Sigmoid colon (tissue), 7 donors: ENCODE data around the gene GKN1. TPM values are rescaled to one million over a fixed set of nuclear protein-coding genes. Genes with fewer than 3 reads are reported as not detected.

Experiments used
- DNase-seq: peaks from one replicate; pipeline ENCODE4 v3.0.0-alpha.2; 2019
- H3K27ac ChIP-seq, 4 donors: fragments of 200-600 bp; sonication (generic); one replicate each; pipeline ENCODE4 v1.5.1; 2016 to 2019; ENCODE audit warnings: mild to moderate bottlenecking in 1 of 4
- H3K27me3 ChIP-seq, 3 donors: fragments of 200-600 bp; sonication (generic); one replicate each; pipeline ENCODE4 v1.5.1; 2019; ENCODE audit warnings: mild to moderate bottlenecking in 1 of 3
- H3K36me3 ChIP-seq, 4 donors: fragments of 200-600 bp; sonication (generic); one replicate each; pipeline ENCODE4 v1.5.1; 2016 to 2019
- H3K4me1 ChIP-seq, 4 donors: fragments of 200-600 bp; sonication (generic); one replicate each; pipeline ENCODE4 v1.5.1; 2017 to 2019
- H3K4me3 ChIP-seq, 4 donors: fragments of 200-600 bp; sonication (generic); one replicate each; pipeline ENCODE4 v1.5.1; 2017 to 2019; ENCODE audit warnings: mild to moderate bottlenecking in 2 of 4, moderate library complexity in 1 of 4
- H3K9me3 ChIP-seq, 4 donors: fragments of 200-600 bp in 3 of 4; sonication (generic) in 3 of 4; one replicate each; pipeline versions ENCODE4 v1.5.1 to v1.6.1; 2013 to 2019
- EP300 ChIP-seq, 4 donors: sonication (generic); formaldehyde crosslinking; IDR thresholded peaks; one replicate each; pipeline ENCODE4 v1.6.1; 2017; ENCODE audit warnings: antibody characterized with exemption in 4 of 4
- POLR2A ChIP-seq, 2 donors: fragments of 450-650 bp; IDR thresholded peaks; one replicate each; pipeline ENCODE4 v1.6.1; 2016; ENCODE audit warnings: antibody characterized with exemption in 2 of 2, mild to moderate bottlenecking in 2 of 2, moderate library complexity in 2 of 2
- POLR2AphosphoS5 ChIP-seq, 4 donors: sonication (generic); formaldehyde crosslinking; IDR thresholded peaks; one replicate each; pipeline ENCODE4 v1.6.1; 2017; ENCODE audit warnings: antibody characterized with exemption in 4 of 4
- WGBS, 2 donors: extraction: QIAGEN DNeasy Blood & Tissue Kit; methylation state at CpG; one replicate each; pipeline ENCODE4 v1.1.7; 2013; 5-methylcytosine and 5-hydroxymethylcytosine counted together
- intact Hi-C: fragments of 100-400 bp; cut with DNase I; formaldehyde crosslinking; loops from one replicate; pipeline ENCODE4 v1.15.1; 2023
- polyA plus RNA-seq, 3 donors: library from polyadenylated mRNA; stranded (reverse); fragments of 200-250 nt; gene quantifications; one replicate each; pipeline ENCODE4 v1.2.3, GENCODE V29; 2013
- total RNA-seq, 4 donors: library from RNA; depleted of rRNA; stranded (reverse); fragments of >200 nt; gene quantifications; one replicate each; pipeline ENCODE4 v1.1.0, GENCODE V29; 2016
- TF ChIP-seq, protein P1 (sequence below), 4 experiments: fragments of 450-650 bp in 3 of 4; fragments of 200-600 bp in 1 of 4; IDR thresholded peaks; one replicate each; pipeline ENCODE4 v1.5.1; 2016 to 2019; ENCODE audit warnings: antibody characterized with exemption in 4 of 4, mild to moderate bottlenecking in 3 of 4, moderate library complexity in 2 of 4
- donor health status: healthy with polysubstance abuse.
- donor health status: Bipolar disorder and iron deficiency.
- donor health status: healthy.

The GKN1 gene
- total and polyA plus RNA-seq, 7 donors = 78.7 TPM; not detected in 6

DNA sequence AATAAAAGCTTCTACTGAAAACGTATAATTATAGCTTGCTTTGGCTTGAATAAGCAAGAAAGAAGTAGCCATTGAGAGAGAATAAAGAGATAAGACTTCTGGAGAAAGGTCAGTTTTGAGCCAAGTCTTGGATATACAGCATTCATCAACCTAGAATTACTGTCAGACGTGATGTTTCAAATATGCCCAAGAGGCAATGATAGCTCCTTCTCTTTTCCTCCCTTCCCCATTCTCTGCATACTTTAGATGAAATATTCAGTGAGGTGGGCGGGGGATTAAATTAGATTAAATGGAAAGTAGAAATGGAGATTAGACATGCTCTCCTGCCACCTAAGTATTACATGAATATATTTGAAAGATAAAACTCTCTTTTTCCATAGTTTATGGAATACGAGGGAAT is 47.3 kb downstream of the GKN1 start:
- Histone ChIP-seq H3K27me3 (no peaks in the 10 kb centered on the region), H3K4me3 (no peak overlapping the region), H3K36me3 (no peaks in the 10 kb centered on the region), H3K4me1 (peaks cover 0 to 78% (median 46%) of the 10 kb centered on the region in 4 donors), H3K27ac (no peak overlapping the region), H3K9me3 (no peaks in the 10 kb centered on the region)
- WGBS, 2 donors = 76 to 84% methylated on average over 4 of the region's 4 CpGs
- intact Hi-C loops = no loop called here
- TF ChIP-seq EP300 (IDR thresholded peaks at IDR 0.05) (no peak), POLR2AphosphoS5 (IDR thresholded peaks at IDR 0.05) (no peak), POLR2A (IDR thresholded peaks at IDR 0.05) (no peak)
- TF ChIP-seq, protein P1, sequence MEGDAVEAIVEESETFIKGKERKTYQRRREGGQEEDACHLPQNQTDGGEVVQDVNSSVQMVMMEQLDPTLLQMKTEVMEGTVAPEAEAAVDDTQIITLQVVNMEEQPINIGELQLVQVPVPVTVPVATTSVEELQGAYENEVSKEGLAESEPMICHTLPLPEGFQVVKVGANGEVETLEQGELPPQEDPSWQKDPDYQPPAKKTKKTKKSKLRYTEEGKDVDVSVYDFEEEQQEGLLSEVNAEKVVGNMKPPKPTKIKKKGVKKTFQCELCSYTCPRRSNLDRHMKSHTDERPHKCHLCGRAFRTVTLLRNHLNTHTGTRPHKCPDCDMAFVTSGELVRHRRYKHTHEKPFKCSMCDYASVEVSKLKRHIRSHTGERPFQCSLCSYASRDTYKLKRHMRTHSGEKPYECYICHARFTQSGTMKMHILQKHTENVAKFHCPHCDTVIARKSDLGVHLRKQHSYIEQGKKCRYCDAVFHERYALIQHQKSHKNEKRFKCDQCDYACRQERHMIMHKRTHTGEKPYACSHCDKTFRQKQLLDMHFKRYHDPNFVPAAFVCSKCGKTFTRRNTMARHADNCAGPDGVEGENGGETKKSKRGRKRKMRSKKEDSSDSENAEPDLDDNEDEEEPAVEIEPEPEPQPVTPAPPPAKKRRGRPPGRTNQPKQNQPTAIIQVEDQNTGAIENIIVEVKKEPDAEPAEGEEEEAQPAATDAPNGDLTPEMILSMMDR (IDR thresholded peaks at IDR 0.05) = no peak
- DNase-seq = no peak

DNA sequence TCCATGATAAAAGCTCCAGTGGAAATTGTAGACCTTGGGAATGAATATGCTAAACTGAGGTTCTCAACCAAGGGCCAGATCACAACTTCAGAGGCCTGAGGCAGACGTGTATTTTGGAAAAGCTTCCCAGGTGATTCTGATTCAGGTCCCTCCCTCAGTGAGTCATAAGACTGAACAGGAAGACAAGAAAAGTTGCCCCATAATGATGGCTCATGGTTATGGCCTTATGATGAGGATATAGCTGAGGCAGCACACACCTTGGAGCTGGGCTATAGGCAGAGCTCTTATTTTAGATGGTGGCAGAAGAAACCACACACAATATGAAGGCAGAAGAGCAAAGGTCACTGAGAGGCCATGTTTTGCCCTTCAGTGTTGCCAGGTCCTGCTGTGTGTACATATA is 48.1 kb downstream of the GKN1 start:
- no peak for DNase-seq
- Histone ChIP-seq H3K4me3 (no peak overlapping the region), H3K4me1 (peaks cover 0 to 73% (median 45%) of the 10 kb centered on the region in 4 donors), H3K27ac (no peak overlapping the region), H3K27me3 (no peaks in the 10 kb centered on the region), H3K9me3 (no peaks in the 10 kb centered on the region), H3K36me3 (no peaks in the 10 kb centered on the region)
- no peak for TF ChIP-seq EP300 (IDR thresholded peaks at IDR 0.05)
- TF ChIP-seq POLR2A (IDR thresholded peaks at IDR 0.05) = no peak
- TF ChIP-seq, protein P1 (IDR thresholded peaks at IDR 0.05) = no peak
- TF ChIP-seq POLR2AphosphoS5 (IDR thresholded peaks at IDR 0.05) = no peak
- intact Hi-C loops = no loop called here
- WGBS, 2 donors = 64 to 78% methylated on average over 1 of the region's 1 CpG

DNA sequence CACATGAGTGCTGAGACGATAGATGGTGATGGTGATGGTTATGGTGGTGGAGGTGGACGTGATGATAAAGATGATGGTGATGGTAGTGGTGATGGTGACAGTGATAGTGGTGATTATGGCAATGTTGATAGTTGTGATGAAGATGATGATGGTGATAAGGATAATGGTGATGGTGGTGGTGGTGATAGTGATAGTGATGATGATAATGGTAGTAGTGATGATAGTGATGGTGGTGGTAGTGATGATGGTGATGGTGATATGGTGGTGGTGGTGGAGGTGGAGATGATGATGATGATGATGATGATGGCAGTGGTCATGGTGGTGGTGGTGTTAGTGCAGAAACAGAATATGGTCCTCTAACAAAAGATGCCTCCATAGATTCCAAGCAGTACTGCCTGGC is 48.8 kb downstream of the GKN1 start:
- Histone ChIP-seq H3K9me3 (no peaks in the 10 kb centered on the region), H3K36me3 (no peaks in the 10 kb centered on the region), H3K4me3 (no peak overlapping the region), H3K4me1 (peaks cover 0 to 67% (median 41%) of the 10 kb centered on the region in 4 donors), H3K27ac (no peak overlapping the region), H3K27me3 (no peaks in the 10 kb centered on the region)
- DNase-seq = no peak
- TF ChIP-seq, protein P1 (IDR thresholded peaks at IDR 0.05) = no peak
- TF ChIP-seq POLR2AphosphoS5 (IDR thresholded peaks at IDR 0.05) (no peak), POLR2A (IDR thresholded peaks at IDR 0.05) (no peak), EP300 (IDR thresholded peaks at IDR 0.05) (no peak)
- 91 to 92% methylated on average over 2 of the region's 2 CpGs for WGBS, 2 donors
- intact Hi-C loops = no loop called here

DNA sequence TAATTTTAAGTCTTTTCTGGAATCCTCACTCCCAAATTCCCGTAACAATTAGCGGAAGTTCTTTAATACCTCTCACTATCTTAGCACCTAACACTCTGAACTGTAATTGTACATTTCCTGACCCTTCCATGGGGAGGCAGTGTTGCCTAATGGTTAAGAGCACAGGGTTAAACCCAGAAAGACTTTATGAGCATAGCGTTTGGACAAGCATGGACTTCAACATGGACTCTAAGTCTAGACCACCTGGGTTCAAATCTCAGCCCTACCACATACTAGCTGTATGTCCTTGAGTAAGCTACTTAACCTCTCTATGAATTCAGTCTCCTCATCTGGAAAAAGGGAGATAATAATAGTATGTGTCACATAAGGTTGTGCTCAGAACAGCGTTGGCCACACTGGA is 51.6 kb downstream of the GKN1 start:
- H3K27ac ChIP-seq = no peak overlapping the region
- H3K4me1 ChIP-seq = peaks cover 0 to 40% (median 24%) of the 10 kb centered on the region in 4 donors
- intact Hi-C loops = no loop called here
- WGBS, 2 donors = 44 to 55% methylated on average over 4 of the region's 4 CpGs
- H3K27me3 ChIP-seq = no peaks in the 10 kb centered on the region
- no peaks in the 10 kb centered on the region for H3K9me3 ChIP-seq
- DNase-seq = no peak
- H3K36me3 ChIP-seq = no peaks in the 10 kb centered on the region
- no peak overlapping the region for H3K4me3 ChIP-seq
- TF ChIP-seq EP300 (IDR thresholded peaks at IDR 0.05) (no peak), POLR2AphosphoS5 (IDR thresholded peaks at IDR 0.05) (no peak), POLR2A (IDR thresholded peaks at IDR 0.05) (no peak)
- TF ChIP-seq, protein P1 (IDR thresholded peaks at IDR 0.05) = peak in 3 of 4 experiments; percentile 26 to 51 (median 29)
